ENCODE results near the gene FGD3. TPM values are rescaled to one million over a fixed set of nuclear protein-coding genes. Genes with fewer than 3 reads are reported as not detected.

The FGD3 gene
- total and polyA plus RNA-seq, 9 of the 15 experiments (the other 6 are each of a cell fraction or from before 2014, with no cell fraction given) = 0.07 to 1.3 (median 0.29) TPM

DNA sequence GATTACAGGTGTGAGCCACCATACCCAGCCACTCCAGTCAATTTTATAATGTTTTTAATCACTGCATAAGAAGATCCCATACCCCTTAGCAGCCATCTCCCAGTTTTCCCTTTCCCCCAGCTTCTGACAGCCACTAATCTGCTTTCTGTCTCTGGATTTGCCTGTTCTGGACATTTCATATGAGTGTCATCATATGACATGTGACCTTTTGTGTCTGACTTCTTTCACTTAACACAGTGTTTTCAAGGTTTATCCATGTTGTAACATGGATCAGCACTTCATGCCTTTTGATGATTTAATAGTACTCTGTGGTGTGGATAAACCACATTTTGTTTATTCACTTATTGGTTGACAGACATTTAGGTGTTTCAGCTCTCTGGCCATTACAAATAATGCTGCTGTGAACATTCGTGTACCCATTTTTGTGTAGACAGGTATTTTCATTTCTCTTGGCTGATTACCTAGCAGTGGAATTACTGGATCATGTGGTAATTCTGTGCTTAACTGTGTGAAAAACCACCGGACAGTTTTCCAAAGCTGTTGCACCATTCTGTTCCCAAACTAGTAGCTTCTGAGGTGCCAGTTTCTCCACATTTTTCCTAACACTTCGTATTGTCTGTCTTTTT lies 119.8 kb downstream of the FGD3 start (continued):
- TF ChIP-seq, protein P1, sequence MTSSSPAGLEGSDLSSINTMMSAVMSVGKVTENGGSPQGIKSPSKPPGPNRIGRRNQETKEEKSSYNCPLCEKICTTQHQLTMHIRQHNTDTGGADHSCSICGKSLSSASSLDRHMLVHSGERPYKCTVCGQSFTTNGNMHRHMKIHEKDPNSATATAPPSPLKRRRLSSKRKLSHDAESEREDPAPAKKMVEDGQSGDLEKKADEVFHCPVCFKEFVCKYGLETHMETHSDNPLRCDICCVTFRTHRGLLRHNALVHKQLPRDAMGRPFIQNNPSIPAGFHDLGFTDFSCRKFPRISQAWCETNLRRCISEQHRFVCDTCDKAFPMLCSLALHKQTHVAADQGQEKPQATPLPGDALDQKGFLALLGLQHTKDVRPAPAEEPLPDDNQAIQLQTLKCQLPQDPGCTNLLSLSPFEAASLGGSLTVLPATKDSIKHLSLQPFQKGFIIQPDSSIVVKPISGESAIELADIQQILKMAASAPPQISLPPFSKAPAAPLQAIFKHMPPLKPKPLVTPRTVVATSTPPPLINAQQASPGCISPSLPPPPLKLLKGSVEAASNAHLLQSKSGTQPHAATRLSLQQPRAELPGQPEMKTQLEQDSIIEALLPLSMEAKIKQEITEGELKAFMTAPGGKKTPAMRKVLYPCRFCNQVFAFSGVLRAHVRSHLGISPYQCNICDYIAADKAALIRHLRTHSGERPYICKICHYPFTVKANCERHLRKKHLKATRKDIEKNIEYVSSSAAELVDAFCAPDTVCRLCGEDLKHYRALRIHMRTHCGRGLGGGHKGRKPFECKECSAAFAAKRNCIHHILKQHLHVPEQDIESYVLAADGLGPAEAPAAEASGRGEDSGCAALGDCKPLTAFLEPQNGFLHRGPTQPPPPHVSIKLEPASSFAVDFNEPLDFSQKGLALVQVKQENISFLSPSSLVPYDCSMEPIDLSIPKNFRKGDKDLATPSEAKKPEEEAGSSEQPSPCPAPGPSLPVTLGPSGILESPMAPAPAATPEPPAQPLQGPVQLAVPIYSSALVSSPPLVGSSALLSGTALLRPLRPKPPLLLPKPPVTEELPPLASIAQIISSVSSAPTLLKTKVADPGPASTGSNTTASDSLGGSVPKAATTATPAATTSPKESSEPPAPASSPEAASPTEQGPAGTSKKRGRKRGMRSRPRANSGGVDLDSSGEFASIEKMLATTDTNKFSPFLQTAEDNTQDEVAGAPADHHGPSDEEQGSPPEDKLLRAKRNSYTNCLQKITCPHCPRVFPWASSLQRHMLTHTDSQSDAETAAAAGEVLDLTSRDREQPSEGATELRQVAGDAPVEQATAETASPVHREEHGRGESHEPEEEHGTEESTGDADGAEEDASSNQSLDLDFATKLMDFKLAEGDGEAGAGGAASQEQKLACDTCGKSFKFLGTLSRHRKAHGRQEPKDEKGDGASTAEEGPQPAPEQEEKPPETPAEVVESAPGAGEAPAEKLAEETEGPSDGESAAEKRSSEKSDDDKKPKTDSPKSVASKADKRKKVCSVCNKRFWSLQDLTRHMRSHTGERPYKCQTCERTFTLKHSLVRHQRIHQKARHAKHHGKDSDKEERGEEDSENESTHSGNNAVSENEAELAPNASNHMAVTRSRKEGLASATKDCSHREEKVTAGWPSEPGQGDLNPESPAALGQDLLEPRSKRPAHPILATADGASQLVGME (CRISPR knock-in tag; IDR thresholded peaks at IDR 0.05) = no peak
- TF ChIP-seq ZBTB17 (CRISPR knock-in tag; IDR thresholded peaks at IDR 0.05) (0 out of 2 replicates have a peak, but pooled peaks have one; percentile 32), FOSL1 (tag; conservative IDR thresholded peaks at IDR 0.05) (0 out of 2 replicates have a peak, but pooled peaks have one; percentile 11), RAD51 (IDR thresholded peaks at IDR 0.05; ENCODE audit: borderline replicate concordance, low read depth) (0 out of 2 replicates have a peak, but pooled peaks have one; percentile 34), HDGF (IDR thresholded peaks at IDR 0.05) (no peak), BACH1 (tag; IDR thresholded peaks at IDR 0.05) (peak; percentile 39; the same call in 1 of the 2 replicates), NCOA1 (IDR thresholded peaks at IDR 0.05; ENCODE audit: low read depth) (no peak), SRSF1 (IDR thresholded peaks at IDR 0.05; ENCODE audit: low read depth, low read length) (no peak), NR2C1 (IDR thresholded peaks at IDR 0.05) (peak; percentile 53; the same call in 1 of the 2 replicates), NR2C1 (tag; IDR thresholded peaks at IDR 0.05) (peak; percentile 80), ZNF583 (CRISPR knock-in tag; IDR thresholded peaks at IDR 0.05) (no peak), FOXK2 (conservative IDR thresholded peaks at IDR 0.05 in 1 of 2, IDR thresholded peaks at IDR 0.05 in 1 of 2; ENCODE audit: low read depth in 2 of 2) (no peak), POLR2H (tag; IDR thresholded peaks at IDR 0.05; ENCODE audit: low read depth) (peak; percentile 43; the same call in 1 of the 2 replicates), BRF1 (IDR thresholded peaks at IDR 0.05; ENCODE audit: borderline replicate concordance, extremely low read depth, insufficient read length) (no peak), ETV1 (tag; conservative IDR thresholded peaks at IDR 0.05; ENCODE audit: low read depth) (0 out of 2 replicates have a peak, but pooled peaks have one; percentile 5), ZNF717 (CRISPR knock-in tag; IDR thresholded peaks at IDR 0.05) (no peak)
- TF ChIP-seq, protein P2, sequence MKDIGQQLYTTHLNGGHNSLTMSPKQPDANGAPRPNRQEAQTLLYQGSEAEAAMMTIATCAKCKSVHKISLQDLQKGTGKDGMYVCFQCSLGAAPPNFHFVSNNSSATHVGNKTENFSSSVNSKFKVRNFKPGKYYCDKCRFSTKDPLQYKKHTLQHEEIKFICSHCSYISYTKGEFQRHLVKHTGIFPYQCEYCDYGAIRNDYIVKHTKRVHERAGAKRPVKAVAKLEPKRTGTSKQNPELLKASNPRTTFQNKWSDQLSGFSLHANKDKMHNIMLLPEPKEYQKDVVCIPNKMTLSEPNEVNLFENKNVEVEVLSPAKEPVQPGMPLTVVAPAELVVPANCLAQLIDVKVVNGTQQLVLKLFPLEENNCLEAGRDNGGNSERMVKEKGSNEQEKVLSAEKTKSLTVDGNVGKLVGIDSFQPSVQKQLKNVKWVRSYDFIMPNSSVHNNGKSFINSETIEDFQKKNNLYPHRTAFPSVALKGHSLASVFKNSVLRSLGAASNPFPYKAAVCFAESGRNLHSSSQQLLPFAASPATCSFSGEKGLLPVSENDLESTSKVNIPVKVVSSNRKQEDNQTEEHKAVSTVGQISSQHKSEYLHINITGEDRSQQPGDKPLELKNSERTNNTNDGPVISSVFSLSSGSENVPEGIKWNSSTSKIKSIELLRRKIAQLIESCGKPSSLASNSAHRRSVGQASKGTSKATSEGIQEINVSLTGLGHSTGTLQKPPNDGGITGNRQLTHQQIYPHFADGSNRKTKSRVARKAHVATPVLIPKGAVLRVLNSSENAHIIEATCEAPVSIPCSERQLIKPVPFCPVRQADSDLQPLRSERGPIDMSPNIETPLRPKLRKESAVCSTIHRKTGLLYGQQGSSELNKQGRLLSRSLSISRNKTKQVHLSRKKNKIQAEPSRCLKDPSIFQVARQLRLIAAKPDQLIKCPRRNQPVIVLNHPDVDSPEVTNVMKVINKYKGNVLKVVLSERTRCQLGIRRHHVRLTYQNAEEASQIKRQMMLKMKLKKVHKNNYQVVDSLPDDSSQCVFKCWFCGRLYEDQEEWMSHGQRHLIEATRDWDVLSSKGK (CRISPR knock-in tag; IDR thresholded peaks at IDR 0.05) = no peak
- TF ChIP-seq, protein P3, sequence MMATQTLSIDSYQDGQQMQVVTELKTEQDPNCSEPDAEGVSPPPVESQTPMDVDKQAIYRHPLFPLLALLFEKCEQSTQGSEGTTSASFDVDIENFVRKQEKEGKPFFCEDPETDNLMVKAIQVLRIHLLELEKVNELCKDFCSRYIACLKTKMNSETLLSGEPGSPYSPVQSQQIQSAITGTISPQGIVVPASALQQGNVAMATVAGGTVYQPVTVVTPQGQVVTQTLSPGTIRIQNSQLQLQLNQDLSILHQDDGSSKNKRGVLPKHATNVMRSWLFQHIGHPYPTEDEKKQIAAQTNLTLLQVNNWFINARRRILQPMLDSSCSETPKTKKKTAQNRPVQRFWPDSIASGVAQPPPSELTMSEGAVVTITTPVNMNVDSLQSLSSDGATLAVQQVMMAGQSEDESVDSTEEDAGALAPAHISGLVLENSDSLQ (IDR thresholded peaks at IDR 0.05) = peak; percentile 65

All from K562 (cell line).